VCaP (cell line): ENCODE results near the gene NRIP3.
A peak's percentile ranks its signal among the peaks of the same experiment; 100 is the strongest.
"Not testable (repeated sequence)": the region's sequence is repeated elsewhere in the genome, so short reads cannot be mapped to it uniquely, and the experiment has no call there.

ENCODE experiments used
- H3K27ac ChIP-seq: fragments of 450-650 bp; 2 replicates; pipeline ENCODE4 v1.5.1; 2017
- CTCF ChIP-seq: fragments of 450-650 bp; conservative IDR thresholded peaks from 2 replicates; pipeline ENCODE4 v1.5.1; 2017; ENCODE audit warnings: mild to moderate bottlenecking, moderate library complexity

Gene NRIP3

DNA sequence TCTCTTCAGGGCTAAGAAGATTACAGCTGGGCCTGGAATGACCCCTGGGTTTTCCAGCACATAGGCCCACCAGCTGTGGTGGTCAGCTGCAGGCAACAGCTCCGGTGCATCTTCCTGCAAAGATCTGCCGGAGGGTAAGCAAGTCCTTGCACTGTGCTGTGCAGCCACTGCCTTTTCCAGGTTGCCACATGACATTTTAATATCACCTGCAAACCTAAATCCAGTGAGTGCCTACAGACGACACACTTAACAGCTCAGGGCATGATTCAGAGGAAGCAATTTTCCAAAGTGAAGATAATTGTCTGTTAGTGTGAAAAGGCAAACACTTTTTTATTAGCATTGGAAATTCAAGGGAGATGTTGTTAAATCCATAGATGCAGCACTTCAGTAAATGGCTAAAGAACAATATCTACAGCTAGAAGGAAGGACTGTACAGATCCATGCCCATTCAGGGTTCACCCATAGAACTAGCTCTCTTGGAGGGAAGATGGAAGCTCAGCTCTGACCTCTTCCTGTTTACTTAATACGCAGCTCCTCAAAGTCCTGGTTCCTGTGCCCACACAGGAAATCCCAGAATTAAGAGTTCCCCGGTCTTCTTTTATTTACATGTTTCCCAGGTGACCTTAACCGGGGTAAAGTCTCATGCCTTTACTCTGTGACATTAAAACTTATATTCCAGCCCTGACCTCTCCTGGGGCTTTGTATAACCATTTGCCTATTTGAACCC lies 13.3 kb upstream of the NRIP3 start:
- no peak for TF ChIP-seq CTCF
- peak overlapping the region; percentile 11; the same call in 1 of the 2 replicates for H3K27ac ChIP-seq

DNA sequence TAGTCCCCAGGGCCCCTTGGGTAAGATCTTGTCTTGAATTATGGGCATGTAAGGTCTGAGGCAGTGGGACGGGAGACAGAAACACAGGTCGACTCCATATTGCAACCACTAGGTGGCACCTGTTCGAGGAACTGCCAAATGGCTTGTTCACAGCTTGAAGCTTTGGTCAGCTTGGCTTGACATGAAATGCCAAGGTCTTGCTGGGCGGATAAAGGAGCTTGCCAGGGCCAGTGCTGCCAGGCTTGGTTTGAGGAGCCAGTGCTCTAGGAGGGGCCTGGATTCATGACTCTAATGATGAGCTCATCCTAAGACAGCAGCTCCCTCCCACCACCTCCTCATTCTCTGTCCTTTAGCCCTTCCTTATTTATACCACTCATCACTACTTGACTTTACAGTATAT lies 11.9 kb upstream of the NRIP3 start:
- peak; percentile 86 for TF ChIP-seq CTCF
- no peak overlapping the region for H3K27ac ChIP-seq

DNA sequence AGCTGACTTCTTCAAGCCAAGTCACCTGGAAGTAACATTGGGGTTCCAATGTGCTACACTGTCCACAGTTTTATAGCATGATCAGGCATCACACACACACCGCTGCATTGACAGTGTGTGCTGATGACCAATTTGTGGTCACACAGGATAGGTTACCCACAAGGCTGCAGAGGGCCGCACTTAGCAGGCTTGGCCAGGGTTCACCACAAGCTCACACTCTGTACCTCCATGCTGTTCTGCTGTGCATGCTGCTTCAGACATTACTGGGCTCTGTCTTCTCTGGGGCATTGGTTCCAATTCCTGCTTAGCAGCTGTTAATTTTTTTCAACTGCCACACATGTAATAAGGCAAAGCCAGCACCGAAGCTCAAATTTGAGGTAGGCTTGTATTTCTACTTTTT lies 11.0 kb upstream of the NRIP3 start:
- TF ChIP-seq CTCF = no peak
- no peak overlapping the region for H3K27ac ChIP-seq

- no peak overlapping the region for H3K27ac ChIP-seq
- no peak for TF ChIP-seq CTCF
Measured at GRCh38 chr11:9013373-9013772, 9.6 kb upstream of the NRIP3 start.

- not testable (repeated sequence) for H3K27ac ChIP-seq
Measured at GRCh38 chr11:9009538-9009937, 5.7 kb upstream of the NRIP3 start.

- H3K27ac ChIP-seq = no peak overlapping the region
- no peak for TF ChIP-seq CTCF
Measured at GRCh38 chr11:9008661-9009060, 4.9 kb upstream of the NRIP3 start.

DNA sequence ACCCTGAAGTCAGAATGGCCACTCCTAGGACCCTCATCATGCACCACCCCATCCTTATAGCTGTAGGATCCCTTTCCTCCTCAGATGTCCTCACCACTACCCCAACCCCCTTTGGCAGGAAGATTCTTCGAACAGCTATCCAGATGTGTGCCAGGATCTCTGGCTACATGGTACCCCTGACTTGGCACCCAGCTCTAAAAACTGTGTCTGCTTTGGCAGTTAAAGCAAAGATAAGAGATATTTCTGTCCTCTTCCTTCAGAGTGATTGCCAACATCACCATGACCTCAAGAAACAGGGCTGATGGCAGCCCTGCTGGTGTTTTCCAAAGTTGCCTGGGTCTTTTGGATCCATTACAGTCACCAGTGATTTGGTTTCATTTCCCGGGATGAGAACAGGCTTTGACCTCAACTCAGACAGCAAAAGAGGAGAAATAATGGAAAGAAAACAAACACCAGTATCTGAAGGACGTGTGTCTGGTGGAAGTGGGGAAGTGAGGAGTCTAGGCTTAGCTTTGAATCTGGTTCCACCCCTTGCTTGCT lies 4.3 kb upstream of the NRIP3 start:
- no peak overlapping the region for H3K27ac ChIP-seq
- TF ChIP-seq CTCF = no peak

GRCh38 chr11:9005087-9005486 lies 1.3 kb upstream of the NRIP3 start:
- no peak for TF ChIP-seq CTCF
- no peak overlapping the region for H3K27ac ChIP-seq
